Osteoblast (primary cell): ENCODE data around the gene HLA-DMB. TPM values are rescaled to one million over a fixed set of nuclear protein-coding genes. Genes with fewer than 3 reads are reported as not detected.

Experiments
- DNase-seq: peaks from one replicate; pipeline ENCODE4 v3.0.0; 2011; ENCODE audit warnings: low spot score, mixed read lengths; ENCODE audit not compliant: insufficient read length; ENCODE audit errors: missing footprints
- H2AFZ ChIP-seq: 2 replicates; pipeline ENCODE4 v1.6.0; 2011; ENCODE audit warnings: mild to moderate bottlenecking, low read length
- H3K27ac ChIP-seq: 2 replicates; pipeline ENCODE4 v1.5.1; 2011; ENCODE audit warnings: mild to moderate bottlenecking, low read depth, low read length, moderate library complexity
- H3K27me3 ChIP-seq: 2 replicates; pipeline ENCODE4 v1.6.0; 2012; ENCODE audit warnings: mild to moderate bottlenecking, control low read depth, inconsistent platforms, low read length, moderate library complexity; ENCODE audit not compliant: insufficient read depth
- H3K36me3 ChIP-seq: 2 replicates; pipeline ENCODE4 v1.5.1; 2011; ENCODE audit warnings: mild to moderate bottlenecking, low read length, control low read depth, moderate library complexity; ENCODE audit not compliant: insufficient read depth
- H3K4me1 ChIP-seq: 2 replicates; pipeline ENCODE4 v1.5.1; 2011; ENCODE audit warnings: mild to moderate bottlenecking, low read length, control low read depth, moderate library complexity; ENCODE audit not compliant: insufficient read depth
- H3K4me2 ChIP-seq: 2 replicates; pipeline ENCODE4 v1.6.0; 2011; ENCODE audit warnings: mild to moderate bottlenecking, low read length; ENCODE audit not compliant: insufficient read depth
- H3K4me3 ChIP-seq: fragments of 200-600 bp; sonication (generic); 3 replicates; pipeline ENCODE4 v1.5.1; 2012; ENCODE audit warnings: mild to moderate bottlenecking, low read length, inconsistent platforms; ENCODE audit not compliant: insufficient read depth
- H3K79me2 ChIP-seq: 2 replicates; pipeline ENCODE4 v1.6.0; 2012; ENCODE audit warnings: mild to moderate bottlenecking, low read length, control low read depth, inconsistent platforms; ENCODE audit not compliant: insufficient read depth
- H3K9me3 ChIP-seq: 2 replicates; pipeline ENCODE4 v1.5.1; 2011; ENCODE audit warnings: low read depth, low read length, control low read depth
- H4K20me1 ChIP-seq: 2 replicates; pipeline ENCODE4 v1.6.0; 2012; ENCODE audit warnings: mild to moderate bottlenecking, low read length, control low read depth; ENCODE audit not compliant: insufficient read depth
- CTCF ChIP-seq: IDR thresholded peaks from 2 replicates; pipeline ENCODE4 v1.5.1; 2011; ENCODE audit warnings: mild to moderate bottlenecking, low read depth, low read length, moderate library complexity; ENCODE audit errors: extremely low read depth
- total RNA-seq: library from RNA; depleted of rRNA; stranded (reverse); fragments of >200 nt; gene quantifications from 2 replicates; pipeline ENCODE4 v1.2.3, GENCODE V29; 2012

Gene HLA-DMB
- total RNA-seq, 1 donor: 2.2 TPM

GRCh38 chr6:32932132-32932868 lies 8.5 kb downstream of the HLA-DMB start:
- no peak overlapping the region for H3K27ac ChIP-seq
- H4K20me1 ChIP-seq: no peaks in the 10 kb centered on the region
- H3K36me3 ChIP-seq: no peaks in the 10 kb centered on the region
- H2AFZ ChIP-seq: no peak overlapping the region
- H3K79me2 ChIP-seq: no peaks in the 10 kb centered on the region
- peaks cover 34% of the 10 kb centered on the region for H3K27me3 ChIP-seq
- no peak for TF ChIP-seq CTCF
- no peak overlapping the region for H3K4me2 ChIP-seq
- H3K4me3 ChIP-seq: no peak overlapping the region
- no peaks in the 10 kb centered on the region for H3K4me1 ChIP-seq
- H3K9me3 ChIP-seq: no peaks in the 10 kb centered on the region
- DNase-seq: no peak

GRCh38 chr6:32931211-32931610 lies 9.6 kb downstream of the HLA-DMB start:
- H3K4me3 ChIP-seq: no peak overlapping the region
- H4K20me1 ChIP-seq: no peaks in the 10 kb centered on the region
- H3K27ac ChIP-seq: no peak overlapping the region
- peaks cover 26% of the 10 kb centered on the region for H3K27me3 ChIP-seq
- no peaks in the 10 kb centered on the region for H3K4me1 ChIP-seq
- H3K4me2 ChIP-seq: no peak overlapping the region
- no peak for DNase-seq
- no peaks in the 10 kb centered on the region for H3K36me3 ChIP-seq
- TF ChIP-seq CTCF: no peak
- no peak overlapping the region for H2AFZ ChIP-seq
- no peaks in the 10 kb centered on the region for H3K79me2 ChIP-seq
- H3K9me3 ChIP-seq: no peaks in the 10 kb centered on the region

- DNase-seq: no peak
- Histone ChIP-seq H3K4me1 (no peaks in the 10 kb centered on the region), H4K20me1 (no peaks in the 10 kb centered on the region), H3K4me3 (no peak overlapping the region), H3K36me3 (no peaks in the 10 kb centered on the region), H3K27ac (no peak overlapping the region), H3K4me2 (no peak overlapping the region), H2AFZ (no peak overlapping the region), H3K79me2 (no peaks in the 10 kb centered on the region), H3K9me3 (no peaks in the 10 kb centered on the region), H3K27me3 (peaks cover 31% of the 10 kb centered on the region)
- no peak for TF ChIP-seq CTCF
Measured at GRCh38 chr6:32922083-32922482, 18.7 kb downstream of the HLA-DMB start.

DNA sequence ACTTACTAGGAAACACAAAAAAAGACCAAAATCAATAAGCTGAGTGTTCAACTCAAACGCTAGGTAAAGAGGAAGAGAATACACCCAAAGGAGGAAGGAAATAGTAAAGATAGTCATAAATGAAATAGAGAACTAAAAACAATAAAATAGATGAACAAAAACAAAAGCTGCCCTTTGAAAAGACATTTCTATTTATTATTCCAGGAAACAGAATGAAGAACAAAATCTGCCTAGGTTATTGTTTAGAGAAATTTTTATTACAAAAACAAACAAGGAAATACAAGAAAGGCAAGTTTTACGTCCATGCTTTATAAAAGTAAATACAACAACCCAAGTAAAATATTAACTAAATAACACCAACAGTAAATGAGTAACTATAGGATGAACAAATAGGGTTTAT lies 20.1 kb downstream of the HLA-DMB start:
- H3K27ac ChIP-seq: no peak overlapping the region

More for the DNA sequence above, 20.1 kb downstream of the HLA-DMB start:
- no peaks in the 10 kb centered on the region for H3K9me3 ChIP-seq
- DNase-seq: no peak
- no peak overlapping the region for H3K4me3 ChIP-seq
- no peaks in the 10 kb centered on the region for H3K79me2 ChIP-seq
- H4K20me1 ChIP-seq: no peaks in the 10 kb centered on the region
- no peak overlapping the region for H2AFZ ChIP-seq
- H3K4me1 ChIP-seq: no peaks in the 10 kb centered on the region
- peaks cover 39% of the 10 kb centered on the region for H3K27me3 ChIP-seq
- no peaks in the 10 kb centered on the region for H3K36me3 ChIP-seq
- H3K4me2 ChIP-seq: no peak overlapping the region
- no peak for TF ChIP-seq CTCF
